Measurements from ENCODE around the gene VAMP8.

GRCh38 chr2:85628658-85629057, 51.3 kb downstream of the VAMP8 start:
- TF ChIP-seq, protein P1, sequence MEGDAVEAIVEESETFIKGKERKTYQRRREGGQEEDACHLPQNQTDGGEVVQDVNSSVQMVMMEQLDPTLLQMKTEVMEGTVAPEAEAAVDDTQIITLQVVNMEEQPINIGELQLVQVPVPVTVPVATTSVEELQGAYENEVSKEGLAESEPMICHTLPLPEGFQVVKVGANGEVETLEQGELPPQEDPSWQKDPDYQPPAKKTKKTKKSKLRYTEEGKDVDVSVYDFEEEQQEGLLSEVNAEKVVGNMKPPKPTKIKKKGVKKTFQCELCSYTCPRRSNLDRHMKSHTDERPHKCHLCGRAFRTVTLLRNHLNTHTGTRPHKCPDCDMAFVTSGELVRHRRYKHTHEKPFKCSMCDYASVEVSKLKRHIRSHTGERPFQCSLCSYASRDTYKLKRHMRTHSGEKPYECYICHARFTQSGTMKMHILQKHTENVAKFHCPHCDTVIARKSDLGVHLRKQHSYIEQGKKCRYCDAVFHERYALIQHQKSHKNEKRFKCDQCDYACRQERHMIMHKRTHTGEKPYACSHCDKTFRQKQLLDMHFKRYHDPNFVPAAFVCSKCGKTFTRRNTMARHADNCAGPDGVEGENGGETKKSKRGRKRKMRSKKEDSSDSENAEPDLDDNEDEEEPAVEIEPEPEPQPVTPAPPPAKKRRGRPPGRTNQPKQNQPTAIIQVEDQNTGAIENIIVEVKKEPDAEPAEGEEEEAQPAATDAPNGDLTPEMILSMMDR (IDR thresholded peaks at IDR 0.05; ENCODE audit: borderline replicate concordance, extremely low read depth, low read length, poor library complexity, severe bottlenecking), result no peak
- TF ChIP-seq EZH2 (IDR thresholded peaks at IDR 0.05; ENCODE audit: borderline replicate concordance, low read depth, low read length, severe bottlenecking), result no peak
